ENCODE results near the gene TRMU.

- TF ChIP-seq CTCF (IDR thresholded peaks at IDR 0.05 in 8 of 11, conservative IDR thresholded peaks at IDR 0.05 in 3 of 11), result no peak
- no peak for TF ChIP-seq POLR2A (IDR thresholded peaks at IDR 0.05)
- TF ChIP-seq POLR2AphosphoS5 (IDR thresholded peaks at IDR 0.05), result no peak
Observed at GRCh38 chr22:46365166-46365624, 29.7 kb downstream of the TRMU start.
